ENCODE results near the gene CUL4A. TPM values are rescaled to one million over a fixed set of nuclear protein-coding genes. Genes with fewer than 3 reads are reported as not detected.
A peak's percentile ranks its signal among the peaks of the same experiment; 100 is the strongest.

CUL4A gene
- total RNA-seq, 1 donor from 2014 or later: 95.1 TPM

DNA sequence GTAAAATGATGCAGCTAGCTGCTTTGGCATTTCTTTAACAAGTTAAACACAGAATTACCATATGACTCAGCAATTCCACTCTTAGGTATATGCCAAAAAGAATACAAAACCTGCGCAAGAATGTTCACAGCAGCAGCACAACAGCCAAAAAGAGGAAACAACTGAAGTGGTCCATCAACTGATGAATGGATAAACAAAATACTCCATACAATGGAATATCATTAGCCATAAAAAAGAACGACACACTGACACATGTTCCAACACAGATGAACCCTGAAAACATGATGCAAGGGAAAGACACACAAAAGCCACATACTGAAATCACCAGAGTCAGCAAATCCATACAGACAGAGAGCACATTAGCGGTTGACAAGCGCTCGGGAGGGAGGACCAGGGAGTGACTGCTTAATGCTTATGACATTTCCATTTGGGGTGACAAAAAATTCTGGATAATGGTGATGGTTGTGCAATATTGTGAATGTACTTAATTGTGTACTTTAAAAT lies 3.9 kb upstream of the CUL4A start:
- H3K27me3 Mint-ChIP-seq (ENCODE audit: insufficient read depth, low read depth): peaks cover 2% of the 10 kb centered on the region
- no peaks in the 10 kb centered on the region for H3K9me3 Mint-ChIP-seq
- Histone ChIP-seq H3K9ac (no peak overlapping the region), H3K9me3 (ENCODE audit: low read depth) (no peaks in the 10 kb centered on the region), H3K4me2 (no peak overlapping the region), H3K4me3 (no peak overlapping the region), H2AFZ (replicated peaks) (no peak overlapping the region), H3K27me3 (no peaks in the 10 kb centered on the region), H4K20me1 (ENCODE audit: low read depth) (peaks cover 68% of the 10 kb centered on the region), H3K27ac (no peak overlapping the region), H3K79me2 (ENCODE audit: low read depth) (peaks cover 89% of the 10 kb centered on the region), H3K4me1 (peaks cover 12% of the 10 kb centered on the region), H3F3A (ENCODE audit: low read depth) (peaks cover 11% of the 10 kb centered on the region), H3K36me3 (no peaks in the 10 kb centered on the region)
- no peak overlapping the region for H3K4me3 Mint-ChIP-seq
- H3K4me1 Mint-ChIP-seq: peaks cover 23% of the 10 kb centered on the region
- peaks cover 9% of the 10 kb centered on the region for H3K36me3 Mint-ChIP-seq
- no peak for DNase-seq (ENCODE audit: low spot score)
- TF ChIP-seq EZH2 (IDR thresholded peaks at IDR 0.05): no peak
- TF ChIP-seq, protein P1, sequence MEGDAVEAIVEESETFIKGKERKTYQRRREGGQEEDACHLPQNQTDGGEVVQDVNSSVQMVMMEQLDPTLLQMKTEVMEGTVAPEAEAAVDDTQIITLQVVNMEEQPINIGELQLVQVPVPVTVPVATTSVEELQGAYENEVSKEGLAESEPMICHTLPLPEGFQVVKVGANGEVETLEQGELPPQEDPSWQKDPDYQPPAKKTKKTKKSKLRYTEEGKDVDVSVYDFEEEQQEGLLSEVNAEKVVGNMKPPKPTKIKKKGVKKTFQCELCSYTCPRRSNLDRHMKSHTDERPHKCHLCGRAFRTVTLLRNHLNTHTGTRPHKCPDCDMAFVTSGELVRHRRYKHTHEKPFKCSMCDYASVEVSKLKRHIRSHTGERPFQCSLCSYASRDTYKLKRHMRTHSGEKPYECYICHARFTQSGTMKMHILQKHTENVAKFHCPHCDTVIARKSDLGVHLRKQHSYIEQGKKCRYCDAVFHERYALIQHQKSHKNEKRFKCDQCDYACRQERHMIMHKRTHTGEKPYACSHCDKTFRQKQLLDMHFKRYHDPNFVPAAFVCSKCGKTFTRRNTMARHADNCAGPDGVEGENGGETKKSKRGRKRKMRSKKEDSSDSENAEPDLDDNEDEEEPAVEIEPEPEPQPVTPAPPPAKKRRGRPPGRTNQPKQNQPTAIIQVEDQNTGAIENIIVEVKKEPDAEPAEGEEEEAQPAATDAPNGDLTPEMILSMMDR (IDR thresholded peaks at IDR 0.05): no peak
- TF ChIP-seq EZH2phosphoT487 (IDR thresholded peaks at IDR 0.05): no peak
- H3K27ac Mint-ChIP-seq: no peak overlapping the region

DNA sequence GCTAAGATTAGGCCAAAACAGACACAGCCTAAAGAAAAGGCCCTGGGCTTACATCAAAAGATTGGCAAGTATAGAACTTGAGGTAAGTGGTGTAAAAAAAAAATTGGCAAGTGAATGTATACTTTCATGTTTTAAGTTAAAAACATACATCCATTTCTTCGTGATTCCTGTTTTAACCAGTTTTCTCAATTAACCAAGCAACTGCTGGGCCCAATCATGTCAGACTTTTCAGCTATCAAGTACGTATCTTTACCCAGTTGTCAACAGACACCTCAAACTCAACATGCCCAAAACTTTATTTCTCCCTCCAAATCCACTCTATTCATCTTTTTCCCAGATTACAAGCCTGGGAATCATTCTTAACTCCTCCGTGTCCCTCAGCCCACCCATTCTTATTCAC lies 2.0 kb upstream of the CUL4A start:
- H3K27me3 ChIP-seq: no peaks in the 10 kb centered on the region
- H3K4me1 ChIP-seq: peaks cover 18% of the 10 kb centered on the region
- no peaks in the 10 kb centered on the region for H3K9me3 ChIP-seq (ENCODE audit: low read depth)
- H2AFZ ChIP-seq (replicated peaks): no peak overlapping the region
- peak overlapping the region; percentile 91 for H3K4me3 ChIP-seq
- H3F3A ChIP-seq (ENCODE audit: low read depth): peaks cover 11% of the 10 kb centered on the region
- Mint-ChIP-seq H3K27me3 (ENCODE audit: insufficient read depth, low read depth) (peaks cover 2% of the 10 kb centered on the region), H3K4me1 (peaks cover 32% of the 10 kb centered on the region), H3K36me3 (peaks cover 22% of the 10 kb centered on the region), H3K4me3 (peak overlapping the region; percentile 95), H3K9me3 (no peaks in the 10 kb centered on the region), H3K27ac (peak overlapping the region; percentile 73)
- DNase-seq (ENCODE audit: low spot score): no peak
- peak overlapping the region; percentile 89 for H3K4me2 ChIP-seq
- no peak overlapping the region for H3K27ac ChIP-seq
- peaks cover 89% of the 10 kb centered on the region for H3K79me2 ChIP-seq (ENCODE audit: low read depth)
- H3K9ac ChIP-seq: peak overlapping the region; percentile 88
- peaks cover 69% of the 10 kb centered on the region for H4K20me1 ChIP-seq (ENCODE audit: low read depth)
- H3K36me3 ChIP-seq: peaks cover 5% of the 10 kb centered on the region
- TF ChIP-seq, protein P1 (IDR thresholded peaks at IDR 0.05): no peak
- TF ChIP-seq EZH2phosphoT487 (IDR thresholded peaks at IDR 0.05): no peak
- no peak for TF ChIP-seq EZH2 (IDR thresholded peaks at IDR 0.05)

DNA sequence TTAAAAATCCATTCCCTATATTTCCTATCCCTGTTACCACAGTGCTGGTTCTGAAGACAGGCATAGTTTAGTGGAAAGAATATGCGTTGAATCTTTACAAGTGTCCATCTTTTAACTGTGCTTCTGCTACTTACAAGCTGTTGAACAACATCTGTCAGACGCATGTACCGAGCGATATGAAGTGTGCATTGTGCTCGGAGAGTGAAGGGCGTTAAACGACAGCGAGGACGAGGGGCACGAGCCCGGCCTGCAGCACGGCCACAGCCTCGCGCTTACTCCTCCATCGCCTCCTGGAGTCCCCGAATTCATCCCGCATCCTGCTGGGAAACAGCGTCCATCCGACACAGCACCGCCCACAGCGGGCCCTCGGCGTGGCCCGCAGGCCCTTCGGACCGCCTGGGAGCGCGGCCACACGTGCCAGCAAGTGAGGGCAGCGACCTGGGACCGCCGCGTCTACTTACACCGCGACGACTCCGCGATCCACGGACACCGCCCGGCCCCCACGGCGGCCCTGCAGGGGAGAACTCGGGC lies 1.5 kb upstream of the CUL4A start:
- peak overlapping the region; percentile 98 for H3K27ac ChIP-seq
- Mint-ChIP-seq H3K27me3 (ENCODE audit: insufficient read depth, low read depth) (peaks cover 2% of the 10 kb centered on the region), H3K4me1 (peaks cover 32% of the 10 kb centered on the region), H3K9me3 (no peaks in the 10 kb centered on the region), H3K27ac (peak overlapping the region; percentile 73), H3K4me3 (peak overlapping the region; percentile 95), H3K36me3 (peaks cover 22% of the 10 kb centered on the region)
- peak overlapping the region; percentile 89 for H3K4me2 ChIP-seq
- peak overlapping the region; percentile 92 for H2AFZ ChIP-seq (replicated peaks)
- peak overlapping the region; percentile 88 for H3K9ac ChIP-seq
- peaks cover 5% of the 10 kb centered on the region for H3K36me3 ChIP-seq
- H3K9me3 ChIP-seq (ENCODE audit: low read depth): no peaks in the 10 kb centered on the region
- TF ChIP-seq EZH2 (IDR thresholded peaks at IDR 0.05) (no peak), EZH2phosphoT487 (IDR thresholded peaks at IDR 0.05) (no peak)
- TF ChIP-seq, protein P1 (IDR thresholded peaks at IDR 0.05): no peak
- peak; percentile 76 for DNase-seq (ENCODE audit: low spot score)
- H4K20me1 ChIP-seq (ENCODE audit: low read depth): peaks cover 65% of the 10 kb centered on the region
- peak overlapping the region; percentile 91 for H3K4me3 ChIP-seq
- no peaks in the 10 kb centered on the region for H3K27me3 ChIP-seq
- H3K79me2 ChIP-seq (ENCODE audit: low read depth): peaks cover 89% of the 10 kb centered on the region
- peaks cover 18% of the 10 kb centered on the region for H3K4me1 ChIP-seq
- H3F3A ChIP-seq (ENCODE audit: low read depth): peaks cover 11% of the 10 kb centered on the region

Measured in neural progenitor cell (in vitro differentiated cells).